Duodenal mucosa (tissue), 2 donors: ENCODE data around the gene AKAP6.

Experiments used
- H3K27ac ChIP-seq: one replicate; pipeline ENCODE4 v1.7.0; 2013; ENCODE audit warnings: low read depth, low read length
- H3K27me3 ChIP-seq, 2 donors: one replicate each; pipeline ENCODE4 v1.7.0; 2013; ENCODE audit warnings: low read length in 2 of 2, control low read depth in 1 of 2; ENCODE audit not compliant: insufficient read depth in 2 of 2, control insufficient read depth in 1 of 2
- H3K36me3 ChIP-seq, 2 donors: one replicate each; pipeline ENCODE4 v1.7.0; 2013; ENCODE audit warnings: low read length in 2 of 2, control low read depth in 1 of 2; ENCODE audit not compliant: insufficient read depth in 2 of 2, control insufficient read depth in 1 of 2
- H3K4me1 ChIP-seq, 2 donors: one replicate each; pipeline ENCODE4 v1.7.0; 2013; ENCODE audit warnings: low read length in 2 of 2, control low read depth in 1 of 2; ENCODE audit not compliant: insufficient read depth in 2 of 2, control insufficient read depth in 1 of 2
- H3K4me3 ChIP-seq, 2 donors: one replicate each; pipeline ENCODE4 v1.7.0; 2013; ENCODE audit warnings: low read length in 2 of 2, low read depth in 1 of 2
- H3K9ac ChIP-seq, 2 donors: one replicate each; pipeline ENCODE4 v1.7.0; 2013; ENCODE audit warnings: low read length in 2 of 2, low read depth in 1 of 2
- H3K9me3 ChIP-seq, 2 donors: one replicate each; pipeline ENCODE4 v1.7.0; 2013; ENCODE audit warnings: low read length in 2 of 2, control low read depth in 1 of 2; ENCODE audit not compliant: control insufficient read depth in 1 of 2

The AKAP6 gene

GRCh38 chr14:32666308-32666707 lies 337.2 kb downstream of the AKAP6 start:
- H3K27ac ChIP-seq = no peak overlapping the region
- H3K4me1 ChIP-seq = no peaks in the 10 kb centered on the region
- H3K27me3 ChIP-seq = no peaks in the 10 kb centered on the region

DNA sequence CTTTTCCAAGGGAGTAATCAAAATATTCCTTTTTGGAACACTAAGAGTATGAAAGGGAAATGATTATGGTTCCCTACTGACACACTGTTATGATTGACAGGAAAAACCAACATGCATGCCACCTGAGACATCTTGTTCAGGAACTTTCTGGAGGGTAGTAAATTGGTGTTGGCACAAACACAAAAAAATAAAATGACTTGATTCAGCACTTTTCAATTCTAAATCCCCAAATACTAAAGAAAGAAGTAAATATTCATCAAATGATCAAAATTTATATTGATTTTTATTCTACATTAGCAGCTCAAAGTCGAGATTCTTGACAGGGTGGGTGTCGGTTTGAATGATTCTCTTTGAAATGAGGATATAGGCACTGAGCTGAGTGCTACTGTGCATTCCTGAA lies 338.2 kb downstream of the AKAP6 start:
- Histone ChIP-seq H3K27ac (no peak overlapping the region), H3K36me3 (no peaks in the 10 kb centered on the region), H3K27me3 (no peaks in the 10 kb centered on the region), H3K9me3 (no peaks in the 10 kb centered on the region), H3K4me3 (no peak overlapping the region), H3K9ac (no peak overlapping the region), H3K4me1 (no peaks in the 10 kb centered on the region)

More at GRCh38 chr14:32666308-32666707, 337.2 kb downstream of the AKAP6 start:
- H3K9ac ChIP-seq = no peak overlapping the region
- H3K36me3 ChIP-seq = no peaks in the 10 kb centered on the region
- no peaks in the 10 kb centered on the region for H3K9me3 ChIP-seq
- H3K4me3 ChIP-seq = no peak overlapping the region

DNA sequence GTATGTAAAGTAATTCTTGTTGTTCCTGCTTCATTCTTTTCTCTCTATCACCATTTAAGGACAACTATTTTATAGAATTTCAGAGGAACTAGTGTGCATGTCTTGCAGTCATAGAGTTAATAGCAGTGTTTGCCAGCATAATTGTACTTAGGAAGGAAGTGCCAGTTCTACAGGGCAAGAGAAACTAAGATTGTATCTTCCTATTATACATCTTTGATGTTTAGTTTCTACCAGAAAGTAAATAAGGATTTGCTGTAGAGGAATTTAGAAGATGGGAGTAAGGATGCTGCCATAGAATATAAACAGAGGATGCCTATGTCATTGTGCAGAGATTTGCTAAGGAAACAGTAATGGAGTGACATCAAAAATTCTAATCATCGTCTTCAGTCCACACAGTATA lies 338.7 kb downstream of the AKAP6 start:
- Histone ChIP-seq H3K9ac (no peak overlapping the region), H3K27ac (no peak overlapping the region), H3K27me3 (no peaks in the 10 kb centered on the region), H3K9me3 (no peaks in the 10 kb centered on the region), H3K4me1 (no peaks in the 10 kb centered on the region), H3K36me3 (no peaks in the 10 kb centered on the region), H3K4me3 (no peak overlapping the region)

- Histone ChIP-seq H3K27ac (no peak overlapping the region), H3K9me3 (no peaks in the 10 kb centered on the region), H3K4me1 (no peaks in the 10 kb centered on the region), H3K9ac (no peak overlapping the region), H3K27me3 (no peaks in the 10 kb centered on the region), H3K36me3 (no peaks in the 10 kb centered on the region), H3K4me3 (no peak overlapping the region)
These were observed 340.3 kb downstream of the AKAP6 start for GRCh38 chr14:32669391-32669790.

- Histone ChIP-seq H3K9ac (no peak overlapping the region), H3K4me3 (no peak overlapping the region), H3K4me1 (no peaks in the 10 kb centered on the region), H3K9me3 (no peaks in the 10 kb centered on the region), H3K27ac (no peak overlapping the region), H3K27me3 (no peaks in the 10 kb centered on the region), H3K36me3 (no peaks in the 10 kb centered on the region)
These were observed 346.3 kb downstream of the AKAP6 start for GRCh38 chr14:32675433-32675832.

- Histone ChIP-seq H3K27me3 (no peaks in the 10 kb centered on the region), H3K4me1 (no peaks in the 10 kb centered on the region), H3K27ac (no peak overlapping the region), H3K9ac (no peak overlapping the region), H3K9me3 (no peaks in the 10 kb centered on the region), H3K36me3 (no peaks in the 10 kb centered on the region), H3K4me3 (no peak overlapping the region)
These were observed 348.2 kb downstream of the AKAP6 start for GRCh38 chr14:32677129-32677780.

GRCh38 chr14:32678088-32678487 lies 349.0 kb downstream of the AKAP6 start:
- Histone ChIP-seq H3K36me3 (no peaks in the 10 kb centered on the region), H3K4me1 (no peaks in the 10 kb centered on the region)

GRCh38 chr14:32679927-32680612 lies 351.0 kb downstream of the AKAP6 start:
- H3K36me3 ChIP-seq = no peaks in the 10 kb centered on the region

More at GRCh38 chr14:32678088-32678487, 349.0 kb downstream of the AKAP6 start:
- Histone ChIP-seq H3K9me3 (no peaks in the 10 kb centered on the region), H3K9ac (no peak overlapping the region), H3K4me3 (no peak overlapping the region), H3K27me3 (no peaks in the 10 kb centered on the region), H3K27ac (no peak overlapping the region)

GRCh38 chr14:32681598-32681997 lies 352.5 kb downstream of the AKAP6 start:
- no peak overlapping the region for H3K9ac ChIP-seq
- no peaks in the 10 kb centered on the region for H3K36me3 ChIP-seq
- no peak overlapping the region for H3K27ac ChIP-seq
- H3K4me1 ChIP-seq = no peaks in the 10 kb centered on the region
- H3K27me3 ChIP-seq = no peaks in the 10 kb centered on the region
- H3K9me3 ChIP-seq = no peaks in the 10 kb centered on the region
- no peak overlapping the region for H3K4me3 ChIP-seq

More at GRCh38 chr14:32679927-32680612, 351.0 kb downstream of the AKAP6 start:
- Histone ChIP-seq H3K4me1 (no peaks in the 10 kb centered on the region), H3K27ac (no peak overlapping the region), H3K9me3 (no peaks in the 10 kb centered on the region), H3K4me3 (no peak overlapping the region), H3K27me3 (no peaks in the 10 kb centered on the region), H3K9ac (no peak overlapping the region)

- no peak overlapping the region for H3K4me3 ChIP-seq
- H3K27ac ChIP-seq = no peak overlapping the region
- H3K36me3 ChIP-seq = no peaks in the 10 kb centered on the region
- H3K9ac ChIP-seq = no peak overlapping the region
- no peaks in the 10 kb centered on the region for H3K4me1 ChIP-seq
- no peaks in the 10 kb centered on the region for H3K9me3 ChIP-seq
- H3K27me3 ChIP-seq = no peaks in the 10 kb centered on the region
These were observed 353.1 kb downstream of the AKAP6 start for GRCh38 chr14:32682214-32682613.
